ENCODE data around the gene MAP3K2. TPM values are rescaled to one million over a fixed set of nuclear protein-coding genes. Genes with fewer than 3 reads are reported as not detected.

Gene MAP3K2
- total and polyA plus RNA-seq, 2 experiments from 2014 or later = 10.2 to 23.5 TPM

DNA sequence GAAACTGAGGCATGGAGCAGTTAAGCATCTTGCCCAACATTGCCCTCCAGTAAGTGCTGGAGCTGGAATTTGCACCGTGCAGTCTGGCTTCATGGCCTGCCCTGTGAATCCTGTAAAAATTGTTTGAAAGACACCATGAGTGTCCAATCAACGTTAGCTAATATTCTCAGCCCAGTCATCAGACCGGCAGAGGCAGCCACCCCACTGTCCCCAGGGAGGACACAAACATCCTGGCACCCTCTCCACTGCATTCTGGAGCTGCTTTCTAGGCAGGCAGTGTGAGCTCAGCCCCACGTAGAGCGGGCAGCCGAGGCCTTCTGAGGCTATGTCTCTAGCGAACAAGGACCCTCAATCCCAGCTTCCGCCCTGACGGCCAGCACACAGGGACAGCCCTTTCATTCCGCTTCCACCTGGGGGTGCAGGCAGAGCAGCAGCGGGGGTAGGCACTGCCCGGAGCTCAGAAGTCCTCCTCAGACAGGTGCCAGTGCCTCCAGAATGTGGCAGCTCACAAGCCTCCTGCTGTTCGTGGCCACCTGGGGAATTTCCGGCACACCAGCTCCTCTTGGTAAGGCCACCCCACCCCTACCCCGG, 31.8 kb upstream of the MAP3K2 start (continued):
- TF ChIP-seq, protein P1, sequence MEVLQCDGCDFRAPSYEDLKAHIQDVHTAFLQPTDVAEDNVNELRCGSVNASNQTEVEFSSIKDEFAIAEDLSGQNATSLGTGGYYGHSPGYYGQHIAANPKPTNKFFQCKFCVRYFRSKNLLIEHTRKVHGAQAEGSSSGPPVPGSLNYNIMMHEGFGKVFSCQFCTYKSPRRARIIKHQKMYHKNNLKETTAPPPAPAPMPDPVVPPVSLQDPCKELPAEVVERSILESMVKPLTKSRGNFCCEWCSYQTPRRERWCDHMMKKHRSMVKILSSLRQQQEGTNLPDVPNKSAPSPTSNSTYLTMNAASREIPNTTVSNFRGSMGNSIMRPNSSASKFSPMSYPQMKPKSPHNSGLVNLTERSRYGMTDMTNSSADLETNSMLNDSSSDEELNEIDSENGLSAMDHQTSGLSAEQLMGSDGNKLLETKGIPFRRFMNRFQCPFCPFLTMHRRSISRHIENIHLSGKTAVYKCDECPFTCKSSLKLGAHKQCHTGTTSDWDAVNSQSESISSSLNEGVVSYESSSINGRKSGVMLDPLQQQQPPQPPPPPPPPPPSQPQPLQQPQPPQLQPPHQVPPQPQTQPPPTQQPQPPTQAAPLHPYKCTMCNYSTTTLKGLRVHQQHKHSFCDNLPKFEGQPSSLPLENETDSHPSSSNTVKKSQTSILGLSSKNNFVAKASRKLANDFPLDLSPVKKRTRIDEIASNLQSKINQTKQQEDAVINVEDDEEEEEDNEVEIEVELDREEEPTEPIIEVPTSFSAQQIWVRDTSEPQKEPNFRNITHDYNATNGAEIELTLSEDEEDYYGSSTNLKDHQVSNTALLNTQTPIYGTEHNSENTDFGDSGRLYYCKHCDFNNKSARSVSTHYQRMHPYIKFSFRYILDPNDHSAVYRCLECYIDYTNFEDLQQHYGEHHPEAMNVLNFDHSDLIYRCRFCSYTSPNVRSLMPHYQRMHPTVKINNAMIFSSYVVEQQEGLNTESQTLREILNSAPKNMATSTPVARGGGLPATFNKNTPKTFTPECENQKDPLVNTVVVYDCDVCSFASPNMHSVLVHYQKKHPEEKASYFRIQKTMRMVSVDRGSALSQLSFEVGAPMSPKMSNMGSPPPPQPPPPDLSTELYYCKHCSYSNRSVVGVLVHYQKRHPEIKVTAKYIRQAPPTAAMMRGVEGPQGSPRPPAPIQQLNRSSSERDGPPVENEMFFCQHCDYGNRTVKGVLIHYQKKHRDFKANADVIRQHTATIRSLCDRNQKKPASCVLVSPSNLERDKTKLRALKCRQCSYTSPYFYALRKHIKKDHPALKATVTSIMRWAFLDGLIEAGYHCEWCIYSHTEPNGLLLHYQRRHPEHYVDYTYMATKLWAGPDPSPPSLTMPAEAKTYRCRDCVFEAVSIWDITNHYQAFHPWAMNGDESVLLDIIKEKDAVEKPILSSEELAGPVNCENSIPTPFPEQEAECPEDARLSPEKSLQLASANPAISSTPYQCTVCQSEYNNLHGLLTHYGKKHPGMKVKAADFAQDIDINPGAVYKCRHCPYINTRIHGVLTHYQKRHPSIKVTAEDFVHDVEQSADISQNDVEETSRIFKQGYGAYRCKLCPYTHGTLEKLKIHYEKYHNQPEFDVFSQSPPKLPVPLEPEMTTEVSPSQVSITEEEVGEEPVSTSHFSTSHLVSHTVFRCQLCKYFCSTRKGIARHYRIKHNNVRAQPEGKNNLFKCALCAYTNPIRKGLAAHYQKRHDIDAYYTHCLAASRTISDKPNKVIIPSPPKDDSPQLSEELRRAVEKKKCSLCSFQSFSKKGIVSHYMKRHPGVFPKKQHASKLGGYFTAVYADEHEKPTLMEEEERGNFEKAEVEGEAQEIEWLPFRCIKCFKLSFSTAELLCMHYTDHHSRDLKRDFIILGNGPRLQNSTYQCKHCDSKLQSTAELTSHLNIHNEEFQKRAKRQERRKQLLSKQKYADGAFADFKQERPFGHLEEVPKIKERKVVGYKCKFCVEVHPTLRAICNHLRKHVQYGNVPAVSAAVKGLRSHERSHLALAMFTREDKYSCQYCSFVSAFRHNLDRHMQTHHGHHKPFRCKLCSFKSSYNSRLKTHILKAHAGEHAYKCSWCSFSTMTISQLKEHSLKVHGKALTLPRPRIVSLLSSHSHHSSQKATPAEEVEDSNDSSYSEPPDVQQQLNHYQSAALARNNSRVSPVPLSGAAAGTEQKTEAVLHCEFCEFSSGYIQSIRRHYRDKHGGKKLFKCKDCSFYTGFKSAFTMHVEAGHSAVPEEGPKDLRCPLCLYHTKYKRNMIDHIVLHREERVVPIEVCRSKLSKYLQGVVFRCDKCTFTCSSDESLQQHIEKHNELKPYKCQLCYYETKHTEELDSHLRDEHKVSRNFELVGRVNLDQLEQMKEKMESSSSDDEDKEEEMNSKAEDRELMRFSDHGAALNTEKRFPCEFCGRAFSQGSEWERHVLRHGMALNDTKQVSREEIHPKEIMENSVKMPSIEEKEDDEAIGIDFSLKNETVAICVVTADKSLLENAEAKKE (CRISPR knock-in tag; IDR thresholded peaks at IDR 0.05) = no peak
- TF ChIP-seq, protein P2, sequence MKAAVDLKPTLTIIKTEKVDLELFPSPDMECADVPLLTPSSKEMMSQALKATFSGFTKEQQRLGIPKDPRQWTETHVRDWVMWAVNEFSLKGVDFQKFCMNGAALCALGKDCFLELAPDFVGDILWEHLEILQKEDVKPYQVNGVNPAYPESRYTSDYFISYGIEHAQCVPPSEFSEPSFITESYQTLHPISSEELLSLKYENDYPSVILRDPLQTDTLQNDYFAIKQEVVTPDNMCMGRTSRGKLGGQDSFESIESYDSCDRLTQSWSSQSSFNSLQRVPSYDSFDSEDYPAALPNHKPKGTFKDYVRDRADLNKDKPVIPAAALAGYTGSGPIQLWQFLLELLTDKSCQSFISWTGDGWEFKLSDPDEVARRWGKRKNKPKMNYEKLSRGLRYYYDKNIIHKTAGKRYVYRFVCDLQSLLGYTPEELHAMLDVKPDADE (IDR thresholded peaks at IDR 0.05) = no peak
- TF ChIP-seq NANOG (IDR thresholded peaks at IDR 0.05; ENCODE audit: borderline replicate concordance) (no peak), EZH2 (IDR thresholded peaks at IDR 0.05; ENCODE audit: low read depth, unreplicated experiment) (no peak), CREB1 (CRISPR knock-in tag; IDR thresholded peaks at IDR 0.05; ENCODE audit: low read depth) (no peak), EZH2phosphoT487 (IDR thresholded peaks at IDR 0.05; ENCODE audit: unreplicated experiment) (no peak), STAT1 (IDR thresholded peaks at IDR 0.05; ENCODE audit: unreplicated experiment) (no peak)
- TF ChIP-seq, protein P3, sequence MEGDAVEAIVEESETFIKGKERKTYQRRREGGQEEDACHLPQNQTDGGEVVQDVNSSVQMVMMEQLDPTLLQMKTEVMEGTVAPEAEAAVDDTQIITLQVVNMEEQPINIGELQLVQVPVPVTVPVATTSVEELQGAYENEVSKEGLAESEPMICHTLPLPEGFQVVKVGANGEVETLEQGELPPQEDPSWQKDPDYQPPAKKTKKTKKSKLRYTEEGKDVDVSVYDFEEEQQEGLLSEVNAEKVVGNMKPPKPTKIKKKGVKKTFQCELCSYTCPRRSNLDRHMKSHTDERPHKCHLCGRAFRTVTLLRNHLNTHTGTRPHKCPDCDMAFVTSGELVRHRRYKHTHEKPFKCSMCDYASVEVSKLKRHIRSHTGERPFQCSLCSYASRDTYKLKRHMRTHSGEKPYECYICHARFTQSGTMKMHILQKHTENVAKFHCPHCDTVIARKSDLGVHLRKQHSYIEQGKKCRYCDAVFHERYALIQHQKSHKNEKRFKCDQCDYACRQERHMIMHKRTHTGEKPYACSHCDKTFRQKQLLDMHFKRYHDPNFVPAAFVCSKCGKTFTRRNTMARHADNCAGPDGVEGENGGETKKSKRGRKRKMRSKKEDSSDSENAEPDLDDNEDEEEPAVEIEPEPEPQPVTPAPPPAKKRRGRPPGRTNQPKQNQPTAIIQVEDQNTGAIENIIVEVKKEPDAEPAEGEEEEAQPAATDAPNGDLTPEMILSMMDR (conservative IDR thresholded peaks at IDR 0.05; ENCODE audit: low read depth in 2 of 2) = no peak
